KBM-7 (cell line): ENCODE data around the gene ARF3.

ENCODE experiments used
- DNase-seq: peaks from one replicate; pipeline ENCODE4 v3.0.0-alpha.2; 2015
- in situ Hi-C: fragments of 300-500 bp; cut with MboI; formaldehyde crosslinking; loops from 2 replicates; pipeline ENCODE4 v1.14.3; 2020; ENCODE audit warnings: low sequenced_read_pairs, low pct_unique_long_range_greater_than_20kb, mixed read lengths

The ARF3 gene

DNA sequence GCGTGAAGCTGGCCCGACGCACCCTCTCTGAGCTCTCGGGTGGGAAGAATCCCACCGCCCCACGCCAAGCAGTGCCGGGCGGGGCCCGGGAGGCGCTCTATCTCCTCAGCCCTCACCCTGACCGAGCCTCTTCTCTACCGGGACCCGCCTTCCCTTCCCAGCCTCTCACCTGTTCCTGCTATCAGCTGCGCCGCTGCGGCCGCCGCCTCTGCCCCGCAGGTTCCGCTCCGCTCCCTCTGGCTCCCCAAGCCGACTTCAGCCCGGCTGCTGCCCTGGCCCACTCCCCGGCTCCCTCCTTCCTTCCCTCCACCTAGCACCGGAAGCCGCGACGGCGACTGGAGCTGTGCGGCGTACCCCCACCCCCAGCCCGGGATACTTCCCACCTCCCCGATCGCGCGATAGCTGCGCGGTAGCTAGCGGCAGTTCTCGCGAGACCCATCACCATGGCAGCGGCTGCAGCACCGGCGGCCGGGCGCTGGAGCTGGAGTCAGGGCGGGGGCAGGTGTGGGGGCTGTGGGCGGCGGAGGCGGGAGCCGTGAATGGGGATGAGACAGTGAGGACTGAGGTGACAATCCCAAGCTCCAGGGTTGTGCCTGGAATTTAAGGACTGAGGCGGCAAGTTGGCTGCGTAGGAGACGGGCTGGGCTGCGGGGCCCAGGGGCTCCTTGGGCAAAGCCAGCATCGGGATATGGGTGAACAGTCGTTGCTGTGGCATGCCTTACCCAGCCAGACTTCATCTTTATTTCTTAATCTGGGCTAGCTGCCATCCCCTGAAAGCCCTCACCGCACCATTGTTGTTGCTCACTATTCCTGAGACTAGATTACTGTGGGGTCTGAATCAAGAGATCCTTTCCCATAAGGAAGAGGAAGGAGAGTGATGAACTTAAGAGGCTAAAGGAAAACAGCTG lies at the start of gene ARF3:
Gene ARF3, minus strand, starts transcription at position 347 of the 908 bp plus-strand sequence. CDS start 16,392 bp downstream, outside the sequence.
- in situ Hi-C loops = no loop called here
- peak; percentile 93 for DNase-seq

DNA sequence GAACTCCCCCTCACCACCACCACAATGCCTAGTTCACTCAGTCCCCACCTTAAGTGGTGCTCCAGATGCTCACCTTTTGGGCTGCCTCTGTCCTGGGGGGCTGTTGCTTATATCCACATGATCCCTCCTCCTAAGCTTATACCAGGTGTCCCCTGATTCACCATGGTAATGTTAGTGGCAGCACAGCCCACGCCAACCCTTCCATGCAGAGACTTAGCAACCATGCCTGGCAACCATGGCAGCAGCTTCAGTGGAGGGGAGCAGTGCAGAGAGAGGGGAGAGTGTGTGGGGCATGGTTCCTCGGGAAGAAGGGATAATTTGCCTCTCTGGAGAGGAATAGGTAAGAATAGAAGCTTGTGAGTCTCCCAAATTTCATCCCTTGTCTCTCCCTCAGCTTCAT lies 43.1 kb upstream of the ARF3 start:
- DNase-seq = no peak
- in situ Hi-C loops = no loop called here

DNA sequence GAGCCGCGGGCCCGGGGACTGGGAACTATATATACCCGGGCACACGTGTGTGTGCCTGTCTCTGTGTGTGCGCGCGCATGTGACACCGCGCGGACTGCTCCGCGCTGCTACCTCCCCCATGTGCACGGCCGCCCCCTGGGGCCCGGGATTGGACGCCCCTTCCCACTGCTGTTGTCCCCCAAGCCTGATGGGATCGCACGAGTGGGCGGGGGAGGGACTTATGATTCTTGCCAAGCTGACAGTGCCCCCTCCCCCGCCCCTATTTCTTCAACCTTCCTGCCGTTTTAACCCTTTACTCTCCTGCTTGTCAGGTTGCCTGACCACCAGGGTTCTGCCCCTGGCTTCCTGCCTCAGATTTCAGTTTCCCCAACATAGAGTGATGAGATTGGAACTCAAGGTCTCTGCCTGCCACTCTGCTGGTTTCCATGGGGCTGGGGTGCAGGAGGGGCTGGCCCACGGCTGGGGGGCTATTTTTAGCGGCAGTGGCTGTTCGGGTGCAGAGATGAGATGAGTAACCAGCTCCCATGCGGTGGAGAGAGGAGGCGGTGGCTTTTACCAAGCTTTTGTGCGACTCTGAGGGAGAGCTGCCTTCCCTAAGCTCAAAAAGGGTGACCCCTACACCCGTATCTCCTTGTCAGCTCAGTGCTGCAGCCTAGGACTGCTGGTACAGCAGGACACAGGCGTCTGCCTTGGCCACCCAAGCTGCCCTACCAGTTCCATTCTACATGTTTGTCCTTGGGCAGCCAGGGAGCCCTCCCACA lies 42.3 kb upstream of the ARF3 start, which contains the start of gene DDN:
Gene DDN, minus strand, starts transcription at position 5 of the 761 bp plus-strand sequence. CDS start 88 bp downstream, outside the sequence.
- peak; percentile 93 for DNase-seq
- in situ Hi-C loops = no loop called here

DNA sequence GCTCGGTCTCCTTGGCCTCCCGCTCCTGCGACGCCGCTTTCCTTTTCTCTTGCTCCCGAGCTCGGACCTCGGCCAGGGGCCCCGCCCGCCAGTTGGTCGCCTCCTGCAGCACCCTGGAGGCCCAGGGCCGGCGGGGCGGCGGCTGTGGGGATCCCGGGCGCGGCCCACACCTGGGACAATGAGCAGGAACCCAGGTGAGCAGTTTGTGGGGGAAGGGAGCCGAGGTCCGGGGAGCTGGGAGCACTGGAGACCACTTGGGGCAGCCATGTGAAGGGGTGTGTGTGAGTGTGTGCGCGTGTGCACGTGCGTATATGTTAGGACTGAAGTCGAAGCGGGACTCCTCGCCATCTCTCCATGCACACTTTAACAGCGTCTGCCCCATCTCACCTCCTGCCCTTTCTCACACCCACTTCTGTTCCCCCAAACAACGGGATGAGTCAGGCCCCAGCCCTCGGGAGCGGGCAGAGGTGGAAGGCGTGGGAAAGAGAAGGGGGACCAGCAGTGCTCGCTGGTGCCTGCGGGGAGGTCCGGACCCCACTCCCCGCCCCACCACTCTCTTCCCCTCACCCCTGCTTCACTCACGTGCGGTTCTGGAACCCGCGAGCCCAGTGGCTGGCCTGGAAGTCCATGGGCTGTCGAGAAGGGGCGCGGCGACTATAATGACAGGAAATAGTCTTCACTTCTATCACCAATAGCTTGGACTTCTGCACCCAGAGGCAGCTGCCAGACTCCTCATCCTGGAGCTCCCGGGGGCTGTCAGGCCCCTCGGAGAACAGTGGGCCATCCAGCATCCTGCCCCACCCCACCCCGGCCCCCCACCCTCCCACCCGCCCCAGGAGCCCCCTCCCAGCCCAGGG lies 41.4 kb upstream of the ARF3 start:
- DNase-seq = peak; percentile 55
- in situ Hi-C loops = no loop called here

DNA sequence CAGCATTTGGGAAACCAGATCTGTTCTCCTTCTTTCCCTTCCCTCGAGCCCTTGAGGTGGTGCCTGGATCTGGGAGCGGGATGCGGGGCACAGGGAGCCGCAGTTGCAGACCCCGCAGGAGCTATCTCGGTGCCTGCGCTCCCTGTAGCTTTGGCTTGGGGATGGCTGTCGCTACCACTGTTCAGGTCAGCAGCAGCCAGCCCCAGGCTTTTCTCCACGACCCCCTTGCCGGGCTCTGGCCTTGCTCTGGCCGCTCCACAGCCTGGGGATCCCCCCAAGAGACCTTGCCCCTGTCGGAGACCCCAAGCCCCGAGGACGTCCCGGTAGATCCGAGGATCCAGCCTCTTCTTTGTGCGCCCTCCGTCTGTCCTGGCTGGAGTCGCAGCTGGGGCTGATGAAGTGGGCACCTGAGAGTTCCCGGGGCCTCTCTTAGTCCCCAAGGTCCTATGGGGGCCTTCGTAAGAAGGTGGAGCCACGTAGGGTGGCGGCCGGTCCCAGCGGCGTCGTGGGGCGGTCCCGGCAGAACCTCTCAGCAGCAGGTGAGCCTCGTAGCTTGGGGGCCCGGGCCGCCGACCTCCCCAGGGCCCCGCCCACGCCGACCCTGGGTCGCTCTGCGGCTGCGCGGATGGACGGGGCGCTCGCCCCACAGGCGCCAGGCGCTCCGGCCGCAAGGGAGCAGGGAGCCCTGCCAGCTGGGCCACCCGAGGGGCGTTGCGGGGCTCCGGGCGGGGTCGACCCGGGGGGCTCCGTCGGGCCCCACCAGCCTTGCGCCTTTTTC lies 40.6 kb upstream of the ARF3 start:
- peak; percentile 29 for DNase-seq
- in situ Hi-C loops = no loop called here

DNA sequence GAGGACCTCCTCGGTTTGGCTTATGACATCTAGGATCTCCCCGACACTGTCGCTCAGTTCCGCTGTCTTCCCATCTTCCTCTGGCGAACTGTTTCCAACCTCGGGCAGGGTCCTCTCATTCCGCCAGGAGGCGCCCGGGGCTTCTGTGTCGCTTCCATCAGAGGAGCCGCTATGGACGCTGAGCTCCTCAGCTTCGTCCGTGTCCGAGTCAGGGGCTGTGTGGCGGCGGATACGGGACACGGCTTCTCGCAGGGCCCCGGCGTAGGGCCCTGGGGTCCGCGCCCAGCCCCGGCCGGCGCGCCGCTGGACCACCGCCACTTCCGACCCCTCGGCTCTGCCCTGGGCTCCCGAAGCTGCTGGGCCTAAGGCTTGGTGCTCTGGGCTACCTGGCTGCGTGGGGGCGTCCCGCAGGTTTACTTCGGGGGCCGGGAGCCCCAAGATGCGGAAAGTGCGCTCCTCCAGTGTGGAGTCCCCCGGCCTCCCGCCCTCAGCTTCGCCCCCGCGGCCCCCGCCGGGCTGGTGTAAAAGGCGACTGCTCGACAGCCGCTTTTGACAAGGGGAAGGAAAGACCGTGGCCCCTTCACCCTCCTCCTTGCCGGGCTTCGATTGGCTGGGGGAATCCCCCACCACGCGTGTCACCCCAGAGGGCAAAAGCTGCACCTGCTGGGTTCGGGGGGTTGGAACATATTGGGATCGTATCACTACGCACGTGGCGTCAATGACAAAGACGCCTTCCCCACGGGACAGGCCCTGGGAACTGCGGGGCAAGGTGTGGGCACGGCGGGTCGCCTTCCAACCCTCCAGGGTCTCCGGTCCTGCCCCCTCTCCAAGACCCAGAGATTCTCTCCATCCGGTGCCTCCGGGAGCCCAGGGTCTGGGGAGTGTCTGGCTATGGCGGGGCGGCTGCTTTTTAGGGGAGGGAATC lies 39.8 kb upstream of the ARF3 start:
- in situ Hi-C loops = no loop called here
- DNase-seq = peak; percentile 83

DNA sequence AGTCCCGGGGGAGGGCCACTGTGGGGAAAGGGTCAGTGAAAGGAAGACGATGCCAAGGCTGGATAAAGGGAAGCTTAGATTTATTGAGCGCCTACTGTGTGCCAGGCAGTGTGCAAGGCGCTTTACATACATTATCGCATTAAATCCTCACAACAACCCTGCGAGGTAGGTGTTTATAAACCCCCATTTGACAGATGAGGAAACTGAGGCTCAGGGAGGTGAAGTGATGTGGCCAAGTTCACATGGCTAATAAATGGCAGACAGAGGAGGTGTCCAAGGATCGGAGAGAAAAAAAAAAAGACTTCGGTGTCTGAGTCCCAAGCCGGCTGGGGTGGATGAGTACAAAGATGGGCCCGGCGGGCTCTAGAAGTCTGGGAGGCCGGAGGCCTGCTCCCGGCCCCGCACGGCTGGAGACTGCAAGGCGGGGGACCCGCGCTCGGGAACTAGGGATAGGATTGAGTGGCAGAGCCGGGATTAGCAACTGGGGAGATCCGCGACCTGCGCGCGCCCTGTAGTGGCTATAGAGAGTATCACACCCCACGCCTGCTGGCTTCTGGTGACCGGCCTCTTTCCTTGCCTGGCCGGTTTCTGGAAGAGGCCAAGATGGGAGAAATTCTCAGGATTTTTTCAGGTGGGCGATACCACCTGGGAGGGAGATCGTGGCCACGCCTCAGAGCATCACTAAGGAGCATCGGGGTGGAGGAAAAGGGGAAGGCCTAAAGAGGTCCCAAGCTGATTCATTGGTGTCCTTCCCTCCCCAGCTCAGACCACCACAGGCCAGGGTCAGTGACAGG lies 38.0 kb upstream of the ARF3 start:
- in situ Hi-C loops = no loop called here
- peak; percentile 76 for DNase-seq

DNA sequence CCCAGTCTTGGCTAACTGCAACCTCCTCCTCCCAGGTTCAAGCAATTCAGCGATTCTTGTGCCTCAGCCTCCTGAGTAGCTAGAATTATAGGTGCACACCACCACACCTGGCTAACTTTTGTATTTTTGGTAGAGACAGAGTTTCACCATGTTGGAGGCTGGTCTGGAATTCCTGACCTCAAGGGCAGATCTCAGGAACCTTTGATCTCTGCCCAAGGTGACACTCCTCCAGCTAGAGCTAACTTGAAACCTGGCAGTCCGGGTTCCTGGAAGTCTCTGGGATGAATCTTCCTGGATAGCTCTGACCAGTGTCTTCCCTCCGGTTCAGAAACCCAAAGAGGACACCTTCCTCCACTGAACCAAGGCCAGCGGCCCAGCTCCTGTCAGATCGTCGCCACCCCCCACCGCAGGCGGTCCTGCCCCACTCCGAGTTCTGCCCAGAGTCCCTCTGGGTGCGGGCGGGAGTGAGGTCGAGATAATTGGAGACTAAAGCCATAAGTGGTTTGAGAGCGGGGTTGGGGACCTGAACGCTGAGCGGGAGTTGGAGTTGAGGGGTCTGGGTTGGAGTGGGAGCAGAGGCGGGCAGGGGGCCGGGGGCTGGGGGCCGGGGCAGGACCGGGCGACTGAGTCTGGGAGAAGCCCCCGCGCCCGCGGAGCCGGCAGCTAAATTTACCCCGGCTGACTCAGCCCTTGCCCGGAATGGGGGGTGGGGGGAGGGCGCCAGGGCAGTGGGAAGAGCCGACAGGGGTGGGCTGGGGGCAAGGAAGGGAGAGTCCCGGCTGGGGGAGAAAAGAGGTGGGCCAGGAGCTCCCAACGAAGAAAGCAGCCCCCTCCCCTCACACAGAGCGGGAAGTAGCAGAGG lies 37.2 kb upstream of the ARF3 start:
- no peak for DNase-seq
- in situ Hi-C loops = no loop called here

DNA sequence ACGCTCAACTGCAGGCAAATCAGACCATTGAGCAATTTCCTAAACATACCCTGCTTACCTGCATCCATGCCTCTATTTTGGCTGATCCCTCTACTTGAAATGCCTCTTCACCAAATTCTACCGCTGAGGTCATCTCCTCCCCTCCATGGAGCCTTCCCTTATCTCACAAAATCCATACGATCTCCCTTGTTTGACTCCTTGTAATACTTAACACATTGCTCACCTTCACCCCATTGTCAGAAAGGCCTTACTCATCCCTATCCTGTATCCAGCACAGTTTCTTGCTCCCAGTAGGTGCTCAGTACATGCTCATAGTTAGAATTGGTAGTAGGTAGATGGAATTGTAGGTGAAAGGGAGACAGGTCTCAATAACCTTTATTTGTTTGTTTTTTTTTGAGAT lies 36.5 kb upstream of the ARF3 start:
- no peak for DNase-seq
- in situ Hi-C loops = no loop called here

DNA sequence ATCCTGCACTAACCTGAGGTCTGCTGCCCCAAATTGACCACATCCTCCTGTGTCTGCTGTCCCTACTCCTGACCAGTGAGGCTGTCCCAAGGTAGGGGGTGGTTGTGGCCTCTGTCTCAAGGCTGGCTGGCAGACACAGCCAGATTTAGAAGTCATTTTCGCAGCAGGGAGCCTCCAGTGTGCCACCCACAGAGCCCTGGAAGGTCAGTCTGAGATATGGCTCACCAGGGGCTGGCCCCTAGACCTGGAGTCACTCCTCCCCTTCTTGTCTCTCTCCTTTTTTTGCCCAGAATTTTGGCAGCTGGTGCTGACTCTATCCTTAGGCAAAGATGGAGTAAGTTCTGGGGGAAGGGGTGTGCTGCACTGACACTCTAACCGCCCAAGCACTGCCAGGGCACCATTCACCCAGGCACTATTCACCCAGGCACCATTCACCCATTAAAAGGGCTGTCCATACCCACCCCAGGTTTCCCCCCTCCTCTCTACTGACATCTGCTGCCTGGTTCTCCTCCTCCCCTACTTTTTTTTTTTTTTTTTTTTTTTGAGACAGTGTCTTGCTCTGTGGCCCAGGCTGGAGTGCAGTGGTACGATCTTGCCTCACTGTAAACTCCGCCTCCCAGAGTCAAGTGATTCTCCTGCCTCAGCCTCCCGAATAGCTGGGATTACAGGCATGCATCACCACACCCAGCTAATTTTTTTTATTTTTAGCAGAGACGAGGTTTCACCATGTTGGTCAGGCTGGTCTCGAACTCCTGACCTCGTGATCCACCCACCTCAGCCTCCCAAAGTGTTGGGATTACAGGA lies 34.2 kb upstream of the ARF3 start:
- no peak for DNase-seq
- in situ Hi-C loops = no loop called here

DNA sequence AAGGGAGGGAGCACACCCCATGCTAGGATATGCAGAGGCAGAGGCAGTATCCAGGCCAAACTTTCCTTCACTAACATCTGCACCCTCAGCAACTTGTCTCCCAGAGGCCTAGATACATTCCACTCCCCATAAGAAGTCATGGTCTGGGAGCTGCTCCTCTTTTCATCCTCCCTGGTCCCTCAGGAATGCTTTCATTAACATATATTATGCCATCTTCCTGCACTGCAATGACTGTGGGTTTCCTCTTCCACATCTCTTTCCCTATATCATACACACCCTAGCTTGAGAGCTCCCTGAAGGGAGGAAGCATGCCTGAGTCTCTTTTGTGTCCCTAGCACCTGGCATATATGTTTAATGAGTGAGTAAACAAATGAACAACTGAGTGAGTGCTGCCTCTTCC lies 33.3 kb upstream of the ARF3 start:
- DNase-seq = no peak
- in situ Hi-C loops = no loop called here

DNA sequence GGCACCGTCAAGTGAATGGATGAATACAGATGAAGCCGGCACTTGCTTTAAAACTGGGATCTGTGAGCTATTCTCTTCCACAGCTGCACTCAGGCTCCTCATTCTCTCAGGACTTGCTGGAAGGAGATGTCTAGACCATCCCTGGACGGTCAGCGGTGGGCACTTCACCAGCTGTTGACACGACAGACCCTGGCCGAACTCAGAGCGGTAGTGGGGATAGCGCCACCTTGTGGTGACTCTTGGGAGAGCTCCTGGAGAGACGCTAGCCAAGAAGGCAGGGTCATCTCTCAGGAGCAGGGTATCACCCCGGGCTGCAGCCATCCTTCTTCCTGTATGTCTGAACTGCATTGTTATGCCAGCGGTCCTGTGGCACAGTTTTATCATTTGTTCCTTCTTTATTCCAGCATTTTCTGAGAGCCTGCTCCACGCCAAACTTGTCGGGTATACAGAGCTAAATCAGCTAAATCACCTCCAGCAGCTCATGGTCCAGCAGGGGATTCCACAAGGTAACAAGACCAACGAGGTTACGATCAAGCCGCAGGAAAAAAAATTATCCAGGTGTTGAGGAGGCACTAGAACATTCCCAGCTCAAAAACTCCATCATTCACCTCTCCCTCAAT lies 30.9 kb upstream of the ARF3 start:
- in situ Hi-C loops = no loop called here
- peak; percentile 77 for DNase-seq

DNA sequence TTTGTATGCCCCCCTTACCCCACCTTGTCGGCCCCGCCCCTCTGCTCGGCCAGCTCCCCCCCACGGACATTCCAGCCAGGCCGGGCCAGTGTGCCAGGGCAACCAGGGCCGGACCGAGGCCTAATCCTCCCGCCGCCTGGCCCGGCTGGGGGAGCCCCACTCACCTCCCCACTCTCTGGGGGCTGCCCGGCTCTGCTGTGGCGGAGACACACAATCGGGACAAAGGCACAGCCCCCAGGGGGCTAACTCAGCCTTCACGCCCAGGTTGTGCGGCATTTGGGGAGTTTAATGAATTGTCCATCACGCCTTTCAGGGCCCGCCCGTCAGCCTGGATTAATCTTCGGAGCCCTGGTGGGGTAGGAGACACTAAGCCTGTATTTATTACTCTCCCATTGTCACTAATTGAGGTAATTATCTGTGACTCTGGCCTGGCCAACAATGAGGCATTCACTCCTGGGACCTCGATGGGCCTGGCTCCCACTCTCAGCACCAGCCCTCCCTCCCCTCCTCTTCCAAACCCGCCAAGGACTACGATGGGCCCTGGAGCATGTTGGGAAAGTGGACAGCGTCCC lies 29.5 kb upstream of the ARF3 start:
- in situ Hi-C loops = no loop called here
- no peak for DNase-seq

DNA sequence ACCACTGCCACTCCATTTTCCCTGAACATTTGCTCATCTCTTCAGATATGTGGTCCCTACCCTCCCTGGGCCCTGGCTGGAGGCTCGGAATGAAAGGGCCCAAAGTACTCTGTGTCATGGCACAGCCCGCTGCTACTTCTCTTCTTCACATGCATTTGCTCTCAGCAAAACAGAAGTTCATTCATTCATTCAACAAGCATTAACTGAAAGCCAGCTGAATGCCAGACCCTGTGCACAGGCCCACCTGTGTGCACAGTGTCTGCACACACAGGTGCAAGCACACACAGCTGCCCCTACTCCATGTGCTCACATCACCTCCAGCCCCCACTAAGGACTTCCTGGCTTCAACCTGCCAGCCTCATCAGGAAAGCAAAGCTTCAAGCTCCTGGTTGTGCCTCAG lies 28.6 kb upstream of the ARF3 start:
- in situ Hi-C loops = no loop called here
- no peak for DNase-seq
